ENCODE results near the gene THADA.

THADA gene

DNA sequence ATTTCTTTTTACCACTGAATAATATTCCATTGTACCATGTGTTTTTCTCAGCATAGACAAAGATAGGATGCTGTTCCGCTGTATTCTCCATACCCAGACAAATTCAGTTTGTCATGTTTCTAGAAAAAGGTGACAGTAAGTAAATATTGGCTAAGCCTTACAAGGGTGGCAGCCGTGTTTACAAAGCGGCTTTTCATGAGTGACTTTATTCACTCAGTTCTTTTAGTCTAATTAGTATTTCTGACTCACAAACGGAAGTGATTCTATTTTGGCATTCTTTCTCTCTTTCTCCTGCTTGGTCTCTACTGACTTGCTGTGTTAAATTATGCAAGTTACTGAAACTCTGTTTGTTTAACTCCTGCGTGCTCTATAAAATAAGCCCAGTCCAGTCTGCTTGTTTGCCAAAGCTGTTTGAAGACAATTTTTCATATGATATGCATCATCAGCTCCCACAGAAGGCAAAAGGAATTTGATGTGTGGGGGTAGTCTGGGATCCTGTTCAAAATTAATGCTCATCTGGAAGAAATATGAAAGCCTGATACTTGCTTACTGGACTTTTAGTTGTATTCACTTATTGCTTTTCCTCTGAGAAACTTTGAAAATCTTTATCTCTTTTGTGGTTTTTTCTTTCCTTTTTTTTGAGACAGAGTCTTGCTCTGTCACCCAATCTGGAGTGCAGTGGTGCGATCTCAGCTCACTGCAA is 38.9 kb upstream of the THADA start:
- TF ChIP-seq, protein P1, sequence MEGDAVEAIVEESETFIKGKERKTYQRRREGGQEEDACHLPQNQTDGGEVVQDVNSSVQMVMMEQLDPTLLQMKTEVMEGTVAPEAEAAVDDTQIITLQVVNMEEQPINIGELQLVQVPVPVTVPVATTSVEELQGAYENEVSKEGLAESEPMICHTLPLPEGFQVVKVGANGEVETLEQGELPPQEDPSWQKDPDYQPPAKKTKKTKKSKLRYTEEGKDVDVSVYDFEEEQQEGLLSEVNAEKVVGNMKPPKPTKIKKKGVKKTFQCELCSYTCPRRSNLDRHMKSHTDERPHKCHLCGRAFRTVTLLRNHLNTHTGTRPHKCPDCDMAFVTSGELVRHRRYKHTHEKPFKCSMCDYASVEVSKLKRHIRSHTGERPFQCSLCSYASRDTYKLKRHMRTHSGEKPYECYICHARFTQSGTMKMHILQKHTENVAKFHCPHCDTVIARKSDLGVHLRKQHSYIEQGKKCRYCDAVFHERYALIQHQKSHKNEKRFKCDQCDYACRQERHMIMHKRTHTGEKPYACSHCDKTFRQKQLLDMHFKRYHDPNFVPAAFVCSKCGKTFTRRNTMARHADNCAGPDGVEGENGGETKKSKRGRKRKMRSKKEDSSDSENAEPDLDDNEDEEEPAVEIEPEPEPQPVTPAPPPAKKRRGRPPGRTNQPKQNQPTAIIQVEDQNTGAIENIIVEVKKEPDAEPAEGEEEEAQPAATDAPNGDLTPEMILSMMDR (IDR thresholded peaks at IDR 0.05; ENCODE audit: extremely low read depth, missing control alignments), result no peak
- DNase-seq (ENCODE audit: low spot score), result no peak

DNA sequence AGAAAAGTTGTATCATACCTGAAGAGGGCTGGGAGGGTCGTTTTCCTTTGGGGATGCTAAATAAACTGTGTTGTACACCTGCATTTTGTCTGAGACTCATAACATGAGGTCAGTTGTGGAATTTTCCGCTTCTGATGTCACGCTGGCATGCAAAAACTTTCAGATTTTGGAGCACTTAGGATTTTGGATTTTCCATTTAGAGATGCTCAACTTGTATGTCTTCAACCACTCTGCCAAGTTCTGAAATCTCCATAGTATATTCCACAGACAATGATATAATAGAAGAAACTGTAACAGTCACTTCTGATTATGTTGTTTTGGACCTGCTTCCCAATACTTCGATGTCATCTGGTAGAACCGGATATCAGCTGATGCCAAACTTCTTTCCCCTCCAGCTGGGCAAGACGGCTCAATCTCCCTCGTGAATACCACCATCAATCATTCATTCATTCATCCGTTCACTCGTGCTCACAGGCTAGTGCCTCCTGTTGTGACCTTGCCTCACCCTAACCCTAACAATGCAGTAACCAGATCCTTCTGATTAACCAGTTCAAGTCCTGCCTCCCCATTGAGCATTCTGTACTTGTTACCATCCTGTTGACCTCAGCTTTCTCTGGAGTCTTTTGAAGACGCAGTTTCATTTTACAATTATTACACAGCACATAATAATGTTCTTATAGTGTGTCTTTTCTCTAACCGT is 35.9 kb upstream of the THADA start:
- TF ChIP-seq, protein P1 (IDR thresholded peaks at IDR 0.05; ENCODE audit: extremely low read depth, missing control alignments), result no peak
- DNase-seq (ENCODE audit: low spot score), result no peak

DNA sequence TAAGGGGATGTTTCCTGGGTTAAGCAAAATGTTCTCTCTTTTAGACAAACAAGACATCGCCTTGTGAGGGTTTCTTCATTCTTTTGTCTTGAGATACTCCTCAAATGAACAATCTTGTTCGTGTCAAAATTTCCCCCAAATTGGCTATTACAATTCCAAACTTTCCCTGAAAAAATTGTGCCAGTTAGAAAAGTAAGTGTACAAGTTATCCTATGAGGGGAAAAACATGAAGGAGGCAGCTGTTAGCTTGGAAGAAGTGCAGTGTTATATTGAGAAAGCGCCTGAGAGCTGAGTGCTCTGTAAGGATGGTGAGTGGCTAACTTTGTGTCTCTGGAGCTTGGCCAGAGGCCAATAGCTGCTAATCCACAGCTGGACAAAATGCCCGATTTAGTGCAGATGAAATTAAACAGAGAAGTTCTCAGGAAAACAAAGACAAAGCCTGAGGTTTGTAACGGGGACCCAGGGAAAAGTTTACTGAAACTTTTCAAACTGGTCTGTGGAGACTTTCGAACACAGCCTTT is 27.2 kb upstream of the THADA start:
- TF ChIP-seq, protein P1 (IDR thresholded peaks at IDR 0.05; ENCODE audit: extremely low read depth, missing control alignments), result no peak
- no peak for DNase-seq (ENCODE audit: low spot score)

DNA sequence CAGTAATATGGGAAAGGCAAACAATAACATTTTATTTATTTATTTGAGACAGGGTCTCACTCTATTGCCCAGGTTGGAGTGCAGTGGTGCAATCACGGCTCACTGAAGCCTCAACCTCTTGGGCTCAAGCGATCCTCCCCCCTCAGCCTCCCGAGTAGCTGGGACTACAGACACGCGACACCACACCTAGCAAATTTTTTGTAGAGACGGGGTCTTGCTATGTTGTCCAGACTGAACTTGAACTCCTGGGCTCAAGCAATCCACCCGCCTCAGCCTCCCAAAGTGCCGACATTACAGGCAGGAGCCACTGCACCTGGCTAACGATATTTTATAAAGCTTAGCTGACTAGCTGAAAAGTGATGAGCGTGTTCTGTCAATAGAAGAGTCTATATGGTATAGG is 23.7 kb upstream of the THADA start:
- DNase-seq (ENCODE audit: low spot score), result no peak
- TF ChIP-seq, protein P1 (IDR thresholded peaks at IDR 0.05; ENCODE audit: extremely low read depth, missing control alignments), result no peak

DNA sequence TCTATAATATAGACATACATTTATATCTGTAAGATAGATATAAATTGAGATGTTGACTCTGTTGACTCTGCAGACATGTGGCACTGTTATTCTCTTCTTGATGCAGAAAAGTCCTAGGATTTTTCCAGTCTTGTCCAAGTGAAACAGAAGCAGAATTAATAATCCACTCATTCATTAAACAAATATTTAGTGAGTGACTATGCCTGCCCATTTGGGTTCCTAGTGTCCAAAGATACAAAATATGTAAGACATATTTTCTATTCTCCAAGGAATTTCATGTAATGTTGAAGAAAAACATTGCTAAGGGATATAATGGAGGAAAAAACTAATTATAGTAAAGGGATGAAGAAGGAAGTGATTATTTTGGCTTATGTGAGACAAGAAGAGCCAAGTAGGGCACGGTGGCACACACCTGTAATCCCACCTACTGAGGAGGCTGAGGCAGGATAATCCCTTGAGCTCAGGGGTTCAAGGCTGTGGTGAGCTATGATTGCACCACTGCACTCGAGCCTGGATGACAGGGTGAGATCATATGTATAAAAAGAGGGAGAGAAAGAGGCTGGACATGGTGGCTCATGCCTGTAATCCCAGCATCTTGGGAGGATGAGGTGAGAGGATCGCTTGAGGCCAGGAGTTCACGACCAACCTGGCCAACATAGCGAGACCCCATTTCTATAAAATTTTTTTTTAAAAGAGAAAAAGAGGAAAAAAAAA is 21.3 kb upstream of the THADA start:
- no peak for DNase-seq (ENCODE audit: low spot score)
- TF ChIP-seq, protein P1 (IDR thresholded peaks at IDR 0.05; ENCODE audit: extremely low read depth, missing control alignments), result no peak

DNA sequence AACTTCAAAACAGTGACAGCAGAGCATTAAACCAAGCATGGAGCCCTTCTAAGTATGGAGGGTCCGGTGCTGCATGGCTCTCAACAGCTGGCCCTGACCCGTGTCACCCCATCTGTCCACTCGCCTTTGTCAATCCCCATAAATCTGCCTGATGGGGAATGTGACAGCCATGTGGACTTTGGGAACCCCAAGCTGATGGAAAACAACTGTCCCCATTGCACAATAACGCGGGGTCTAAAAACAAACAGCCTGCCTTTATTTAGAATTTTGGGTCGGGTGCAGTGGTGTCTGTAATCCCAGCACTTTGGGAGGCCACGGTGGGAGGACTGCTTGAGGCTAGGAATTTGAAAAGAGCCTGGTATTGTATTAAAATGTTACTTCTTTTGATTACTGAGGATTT is 17.1 kb upstream of the THADA start:
- TF ChIP-seq, protein P1 (IDR thresholded peaks at IDR 0.05; ENCODE audit: extremely low read depth, missing control alignments), result no peak
- DNase-seq (ENCODE audit: low spot score), result no peak
